HG02884 (cell line): Measurements from ENCODE around the gene ARHGAP44.
"Not testable (repeated sequence)": the region's sequence is repeated elsewhere in the genome, so short reads cannot be mapped to it uniquely, and the experiment has no call there.

Experiments used
- ATAC-seq: cut with Tn5 transposase; IDR thresholded peaks from one replicate; pipeline ENCODE4 v1.9.1; 2021; ENCODE audit warnings: mild to moderate bottlenecking, moderate library complexity; ENCODE audit not compliant: unreplicated experiment

Gene ARHGAP44

GRCh38 chr17:12959441-12959840 lies 170.1 kb downstream of the ARHGAP44 start:
- no peak for ATAC-seq

DNA sequence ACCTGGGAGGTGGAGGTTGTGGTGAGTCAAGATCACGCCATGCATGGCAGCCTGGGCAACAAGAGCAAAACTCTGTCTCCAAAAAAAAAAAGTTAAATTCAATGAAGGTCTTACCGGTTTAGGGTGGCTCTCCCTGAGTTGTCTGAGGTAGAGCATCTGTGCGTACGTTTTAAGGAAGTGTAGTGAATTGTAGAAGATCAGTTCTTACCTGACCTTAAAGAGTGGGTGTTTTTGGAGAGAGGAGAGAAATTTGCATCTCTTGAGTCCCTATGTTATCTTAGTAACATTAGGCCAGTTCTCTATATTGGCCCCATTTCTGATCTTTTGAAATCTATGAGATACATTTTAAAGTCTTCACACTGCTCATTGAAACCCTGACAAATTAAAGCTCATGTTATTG lies 172.4 kb downstream of the ARHGAP44 start:
- no peak for ATAC-seq

- ATAC-seq = no peak
These were observed 174.2 kb downstream of the ARHGAP44 start for GRCh38 chr17:12963505-12963904.

DNA sequence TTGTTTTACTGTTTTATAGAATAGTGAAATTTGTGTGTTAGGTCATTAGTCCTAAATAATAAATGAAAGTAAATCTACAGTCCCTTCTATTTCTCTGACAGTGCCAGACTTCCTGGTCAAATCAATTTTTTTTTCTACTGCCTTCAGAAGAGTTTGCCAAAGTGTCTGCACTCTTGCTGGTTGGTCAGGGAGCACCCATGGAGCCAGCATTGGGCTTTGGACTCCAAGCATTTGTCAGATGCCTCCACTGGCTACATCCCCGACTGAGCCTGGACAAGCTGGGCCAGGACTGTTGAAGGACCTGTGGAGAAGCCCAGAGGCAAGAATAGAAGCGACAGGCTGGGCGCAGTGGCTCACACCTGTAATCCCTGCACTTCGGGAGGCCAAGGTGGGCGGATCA lies 174.9 kb downstream of the ARHGAP44 start:
- ATAC-seq = no peak

- ATAC-seq = no peak
These were observed 175.5 kb downstream of the ARHGAP44 start for GRCh38 chr17:12964840-12965239.

GRCh38 chr17:12965988-12966387 lies 176.7 kb downstream of the ARHGAP44 start:
- no peak for ATAC-seq

DNA sequence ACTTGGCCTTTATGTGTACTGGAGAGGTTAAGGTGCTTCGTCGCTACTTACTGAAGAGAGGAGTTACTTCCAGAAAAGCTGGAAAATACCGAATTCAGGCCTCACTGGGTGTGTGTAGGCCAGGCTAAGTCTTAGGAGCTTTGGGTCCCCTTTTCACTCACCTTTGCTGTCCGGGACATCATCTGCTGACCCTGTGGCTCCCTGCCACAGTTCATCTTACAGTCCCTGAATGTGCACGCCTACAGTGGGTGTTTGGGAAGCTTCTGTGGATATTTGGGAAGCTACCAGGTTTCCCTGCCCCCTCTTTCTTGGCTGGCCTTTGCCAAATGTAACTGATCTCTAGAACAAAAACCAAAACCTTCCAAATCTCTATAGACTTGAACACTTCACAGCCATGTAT lies 177.1 kb downstream of the ARHGAP44 start:
- no peak for ATAC-seq

DNA sequence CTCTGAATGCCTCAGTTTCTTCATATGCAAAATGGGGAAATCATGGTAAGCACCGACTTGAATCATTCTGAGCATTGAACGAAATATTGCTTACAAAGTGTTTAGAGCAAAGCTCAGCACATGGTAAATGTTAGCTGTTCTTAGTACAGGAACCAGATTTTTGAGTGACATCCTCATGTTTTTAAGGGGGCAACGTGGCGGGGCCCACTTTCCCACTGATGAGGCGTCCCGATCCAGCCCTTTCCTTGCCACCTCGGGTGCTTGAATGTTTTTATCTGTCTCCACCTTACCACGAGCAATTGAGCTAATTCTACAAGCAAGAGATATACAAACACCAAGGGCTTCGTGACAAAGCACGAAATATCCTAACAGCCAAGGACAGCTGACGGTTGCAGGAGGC lies 178.7 kb downstream of the ARHGAP44 start:
- ATAC-seq = no peak

- ATAC-seq = no peak
These were observed 184.3 kb downstream of the ARHGAP44 start for GRCh38 chr17:12973496-12974004.

GRCh38 chr17:12974005-12974531 lies 184.8 kb downstream of the ARHGAP44 start:
- no peak for ATAC-seq

- no peak for ATAC-seq
These were observed 187.9 kb downstream of the ARHGAP44 start for GRCh38 chr17:12977008-12977751.

DNA sequence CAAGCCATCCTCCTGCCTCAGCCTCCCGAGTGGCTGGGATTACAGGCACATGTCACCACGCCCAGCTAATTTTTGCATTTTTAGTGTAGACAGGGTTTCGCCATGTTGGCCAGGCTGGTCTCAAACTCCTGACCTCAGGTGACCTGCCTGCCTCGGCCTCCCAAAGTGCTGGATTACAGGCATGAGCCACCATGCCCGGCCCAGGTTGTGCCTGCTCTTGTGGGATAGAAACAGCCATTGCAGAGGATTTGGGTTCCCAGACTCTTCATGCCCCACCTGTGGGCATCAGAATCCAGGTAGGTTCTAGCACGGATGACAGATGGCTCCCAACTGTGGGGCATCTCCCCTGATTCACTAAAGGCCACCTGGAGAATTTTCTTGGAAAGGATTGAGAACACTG lies 189.5 kb downstream of the ARHGAP44 start:
- not testable (repeated sequence) for ATAC-seq

- ATAC-seq = no peak
These were observed 189.9 kb downstream of the ARHGAP44 start for GRCh38 chr17:12979246-12979645.

- no peak for ATAC-seq
These were observed 190.7 kb downstream of the ARHGAP44 start for GRCh38 chr17:12979826-12980500.

- ATAC-seq = no peak
These were observed 192.9 kb downstream of the ARHGAP44 start for GRCh38 chr17:12982224-12982623.

- ATAC-seq = no peak
These were observed 194.9 kb downstream of the ARHGAP44 start for GRCh38 chr17:12983991-12984884.

DNA sequence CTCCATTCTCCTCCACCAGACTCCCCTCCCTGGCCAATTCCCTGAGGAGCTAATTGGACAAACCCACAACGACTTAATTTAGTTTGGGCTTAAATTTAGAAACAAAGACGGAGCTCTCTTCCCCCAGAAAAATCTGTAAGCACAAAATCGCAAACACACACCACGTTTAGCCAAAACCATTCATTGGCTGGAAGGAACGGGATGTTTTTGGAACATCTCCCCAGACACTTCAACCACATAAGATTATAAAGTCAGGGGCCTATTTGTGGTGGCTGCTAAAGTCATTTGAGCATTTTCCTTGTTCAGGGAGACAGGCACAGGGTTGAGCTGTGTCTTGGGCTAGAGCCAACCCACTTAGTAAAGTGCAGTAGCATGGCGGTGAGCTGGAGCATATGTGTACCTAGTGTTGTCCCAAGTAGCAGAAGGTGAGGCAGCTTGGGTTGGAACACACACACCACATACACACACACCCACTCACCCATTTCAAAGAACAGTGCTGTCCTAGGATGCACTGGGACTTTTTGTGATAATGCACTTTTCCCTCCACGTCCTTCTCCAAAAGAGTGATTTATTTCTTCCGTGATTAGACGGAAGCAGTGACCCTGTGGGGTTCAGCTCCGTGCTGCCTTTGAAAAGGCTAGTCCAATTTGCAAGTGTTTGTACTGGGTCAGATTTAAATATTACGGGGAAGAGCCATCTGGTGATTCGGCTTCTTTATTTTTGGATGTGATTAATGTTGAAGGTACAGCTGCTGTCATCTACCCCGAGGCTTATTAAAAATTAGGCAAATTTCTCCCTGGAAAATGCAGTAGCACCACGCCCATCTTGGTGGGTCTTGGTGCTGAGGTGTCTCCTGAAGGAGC lies 196.4 kb downstream of the ARHGAP44 start:
- no peak for ATAC-seq

- ATAC-seq = no peak
These were observed 197.8 kb downstream of the ARHGAP44 start for GRCh38 chr17:12987120-12987519.

GRCh38 chr17:12990041-12990808 lies 200.9 kb downstream of the ARHGAP44 start:
- no peak for ATAC-seq
